GM10248 (cell line): ENCODE data around the gene THBS3.
"Not testable (repeated sequence)": the region's sequence is repeated elsewhere in the genome, so short reads cannot be mapped to it uniquely, and the experiment has no call there.

Experiments
- CTCF ChIA-PET: fragments of 300-600 bp; sonication (Branson Sonifier 250); formaldehyde crosslinking; extraction: SDS; loops from one replicate; lab custom pipeline; 2021; ENCODE audit warnings: antibody characterized with exemption; lab: Yijun Ruan, JAX
- POLR2A ChIA-PET: fragments of 350-650 bp; sonication (Branson Sonifier 250); formaldehyde crosslinking; extraction: SDS; loops from one replicate; lab custom pipeline; 2020; ENCODE audit warnings: antibody characterized with exemption; lab: Yijun Ruan, JAX
- DNase-seq: peaks from one replicate; pipeline ENCODE4 v3.0.0; 2012; ENCODE audit errors: extremely low spot score
- TF ChIP-seq, protein P1 (sequence below): IDR thresholded peaks from 2 replicates; pipeline ENCODE4 v1.5.1; 2012; ENCODE audit warnings: mild to moderate bottlenecking, low read depth; ENCODE audit errors: extremely low read depth, missing control alignments, control extremely low read depth

THBS3 gene

DNA sequence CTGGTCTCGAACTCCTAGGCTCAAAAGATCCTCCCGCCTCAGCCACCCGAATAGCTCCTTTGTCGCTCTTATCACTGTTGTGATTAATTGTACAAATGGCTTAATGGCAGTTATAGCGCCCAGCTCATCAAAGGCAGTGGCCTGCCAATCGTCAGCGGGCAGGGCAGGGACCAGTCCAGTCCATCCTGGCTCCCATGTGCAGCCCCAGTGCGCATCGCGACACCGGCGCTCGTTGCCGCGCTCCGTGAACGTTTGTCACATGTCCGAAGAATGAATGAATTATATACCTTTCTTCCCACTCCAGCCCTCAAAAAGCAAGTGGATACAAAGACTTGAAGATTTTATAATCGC is 19.2 kb upstream of the THBS3 start:
- POLR2A ChIA-PET = no interaction called here
- peak; percentile 45 for DNase-seq

DNA sequence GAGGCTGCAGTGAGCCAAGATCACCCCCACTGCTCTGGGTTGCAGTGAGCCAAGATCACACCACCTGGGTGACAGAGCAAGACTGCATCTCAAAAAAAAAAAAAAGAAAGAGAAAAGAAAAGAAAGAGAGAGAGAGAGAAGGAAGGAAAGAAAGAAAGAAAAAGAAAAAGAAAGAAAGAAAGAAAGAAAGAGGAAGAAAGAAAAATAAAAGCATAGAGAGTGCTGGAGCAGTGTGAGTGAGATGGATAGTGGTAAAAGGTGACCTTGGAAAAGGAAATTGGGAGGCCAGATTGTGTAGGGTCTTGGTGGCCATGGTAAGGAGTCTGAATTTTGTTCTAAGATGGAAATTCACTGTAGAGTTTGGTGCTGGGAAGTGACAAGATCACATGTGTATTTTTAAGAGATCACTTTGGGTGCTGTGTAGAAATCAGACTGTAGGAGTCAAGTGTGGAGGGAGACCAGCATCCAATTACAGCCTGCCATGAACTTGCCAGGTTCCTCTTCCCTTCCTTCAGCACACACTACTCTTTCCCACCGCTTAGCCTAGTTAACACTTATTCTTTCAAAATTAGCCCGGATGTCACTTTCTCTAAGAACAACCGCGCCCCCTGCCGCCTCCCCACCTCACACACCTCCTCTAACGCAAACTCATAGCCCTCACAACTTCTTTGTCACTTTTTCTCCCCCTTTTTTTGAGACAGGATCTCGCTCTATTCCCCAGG is 18.7 kb upstream of the THBS3 start:
- ChIA-PET POLR2A (no interaction called here), CTCF (interaction anchor here (0.8 to 6.9 kb wide), 10 partner anchors 10 to 53 kb away, joined by 3 to 88 read pairs (median 6); partner anchors contain the start of genes CLK2, KRTCAP2, MTX1 and THBS3)
- DNase-seq = peak; percentile 76
- TF ChIP-seq, protein P1, sequence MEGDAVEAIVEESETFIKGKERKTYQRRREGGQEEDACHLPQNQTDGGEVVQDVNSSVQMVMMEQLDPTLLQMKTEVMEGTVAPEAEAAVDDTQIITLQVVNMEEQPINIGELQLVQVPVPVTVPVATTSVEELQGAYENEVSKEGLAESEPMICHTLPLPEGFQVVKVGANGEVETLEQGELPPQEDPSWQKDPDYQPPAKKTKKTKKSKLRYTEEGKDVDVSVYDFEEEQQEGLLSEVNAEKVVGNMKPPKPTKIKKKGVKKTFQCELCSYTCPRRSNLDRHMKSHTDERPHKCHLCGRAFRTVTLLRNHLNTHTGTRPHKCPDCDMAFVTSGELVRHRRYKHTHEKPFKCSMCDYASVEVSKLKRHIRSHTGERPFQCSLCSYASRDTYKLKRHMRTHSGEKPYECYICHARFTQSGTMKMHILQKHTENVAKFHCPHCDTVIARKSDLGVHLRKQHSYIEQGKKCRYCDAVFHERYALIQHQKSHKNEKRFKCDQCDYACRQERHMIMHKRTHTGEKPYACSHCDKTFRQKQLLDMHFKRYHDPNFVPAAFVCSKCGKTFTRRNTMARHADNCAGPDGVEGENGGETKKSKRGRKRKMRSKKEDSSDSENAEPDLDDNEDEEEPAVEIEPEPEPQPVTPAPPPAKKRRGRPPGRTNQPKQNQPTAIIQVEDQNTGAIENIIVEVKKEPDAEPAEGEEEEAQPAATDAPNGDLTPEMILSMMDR = peak; percentile 79

More for the DNA sequence above, 19.2 kb upstream of the THBS3 start:
- TF ChIP-seq, protein P1 = no peak
- CTCF ChIA-PET = interaction anchor here (1.0 to 6.9 kb wide), 8 partner anchors 11 to 54 kb away, joined by 3 to 88 read pairs (median 9); partner anchors contain the start of genes CLK2, KRTCAP2, MTX1 and THBS3

DNA sequence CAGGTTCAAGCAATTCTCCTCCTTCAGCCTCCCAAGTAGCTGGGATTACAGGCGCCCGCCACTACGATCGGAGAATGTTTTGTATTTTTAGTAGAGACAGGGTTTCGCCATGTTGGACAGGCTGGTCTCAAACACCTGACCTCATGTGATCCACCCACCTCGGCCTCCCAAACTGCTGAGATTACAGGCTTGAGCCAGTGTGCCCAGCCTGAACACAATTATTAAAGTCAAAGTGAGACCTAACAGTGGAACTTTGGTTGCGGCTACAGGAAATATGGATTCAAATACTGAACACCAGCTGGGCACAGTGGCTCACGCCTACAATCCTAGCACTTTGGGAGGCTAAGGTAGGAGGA is 17.7 kb upstream of the THBS3 start:
- CTCF ChIA-PET = interaction anchor here (0.8 to 6.9 kb wide), 9 partner anchors 10 to 50 kb away, joined by 3 to 88 read pairs (median 4); partner anchors contain the start of genes MTX1 and THBS3
- POLR2A ChIA-PET, DNase-seq: not testable (repeated sequence)

DNA sequence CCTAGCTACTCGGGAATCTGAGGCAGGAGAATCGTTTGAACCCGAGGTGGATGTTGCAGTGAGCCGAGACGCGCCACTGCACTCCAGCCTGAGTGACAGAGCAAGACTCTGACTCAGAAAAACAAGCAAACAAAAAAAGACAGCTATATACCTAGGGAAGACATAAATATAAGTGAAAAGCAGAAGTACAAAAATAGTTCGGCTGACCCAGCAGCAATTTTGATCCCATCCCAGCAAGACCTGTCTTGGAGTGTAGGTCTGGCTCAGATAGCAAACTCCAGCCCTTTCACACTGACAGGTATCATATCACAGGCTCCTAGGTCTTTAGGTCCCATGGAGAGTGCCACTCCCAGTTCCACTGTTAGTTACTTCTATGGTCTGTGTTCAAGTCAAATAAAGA is 15.3 kb upstream of the THBS3 start:
- TF ChIP-seq, protein P1 = no peak
- CTCF ChIA-PET = interaction anchor here (0.7 to 6.9 kb wide), 6 partner anchors 9 to 50 kb away, joined by 3 to 88 read pairs (median 6); partner anchors contain the start of genes KRTCAP2, MTX1, THBS3 and TRIM46
- POLR2A ChIA-PET = no interaction called here
- DNase-seq = peak; percentile 15

DNA sequence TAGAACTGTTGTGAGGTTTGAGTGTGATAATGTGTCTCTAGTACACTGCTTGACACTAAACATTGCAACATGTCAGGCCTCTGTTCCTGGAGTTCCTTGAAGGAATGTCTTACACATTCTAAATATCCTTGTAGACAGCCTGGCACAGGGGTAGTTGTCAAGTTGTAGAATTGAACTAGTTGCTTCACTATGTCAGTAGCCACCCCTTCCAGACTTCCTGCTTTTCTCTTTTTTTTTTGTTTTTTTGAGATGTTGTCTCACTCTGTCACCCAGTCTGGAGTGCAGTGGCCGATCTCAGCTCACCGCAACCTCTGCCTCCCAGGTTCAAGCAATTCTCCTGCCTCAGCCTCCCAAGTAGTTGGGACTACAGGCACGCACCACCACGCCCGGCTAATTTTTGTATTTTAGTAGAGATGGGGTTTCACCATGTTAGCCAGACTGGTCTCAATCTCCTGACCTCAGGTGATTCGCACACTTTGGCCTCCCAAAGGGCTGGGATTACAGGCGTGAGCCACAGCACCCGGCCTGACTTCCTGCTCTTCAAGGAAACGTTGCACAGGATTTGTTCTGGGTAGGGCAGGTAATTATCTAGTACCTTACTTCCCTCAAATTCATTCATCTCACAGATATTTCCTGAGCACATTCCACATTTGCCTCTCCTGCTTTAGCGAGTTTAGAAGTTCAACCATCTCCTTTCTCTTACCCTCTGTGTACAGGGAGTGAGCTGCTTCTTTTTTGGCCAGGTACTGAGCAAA is 12.7 kb upstream of the THBS3 start:
- DNase-seq, POLR2A ChIA-PET: not testable (repeated sequence)
- CTCF ChIA-PET = interaction anchor here (1.4 kb wide), 1 partner anchor 31 kb away, joined by 3 read pairs; no protein-coding TSS in a partner anchor

DNA sequence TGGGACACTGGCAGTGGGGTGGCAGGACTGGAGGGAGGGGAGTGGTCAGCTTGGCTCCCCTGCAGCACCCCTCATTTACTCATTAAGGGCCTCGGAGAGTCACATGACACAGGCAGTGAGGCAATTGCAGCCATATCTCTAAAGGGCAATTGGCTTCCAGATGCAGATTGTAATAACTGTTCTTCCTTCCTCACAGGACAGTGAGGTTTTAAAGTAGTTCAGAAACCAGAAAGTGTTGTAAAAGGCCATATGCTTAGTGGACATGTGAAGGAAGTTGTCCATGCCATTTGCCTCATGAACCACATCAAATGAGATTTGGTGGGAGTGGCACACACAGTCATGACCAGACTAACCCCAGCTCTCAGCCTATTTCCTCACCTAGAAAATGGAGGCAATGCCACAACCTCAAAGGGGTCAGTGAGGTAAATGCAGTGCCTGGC is 11.9 kb upstream of the THBS3 start:
- CTCF ChIA-PET = interaction anchor here (0.9 to 2.1 kb wide), 2 partner anchors 13 to 31 kb away, joined by 3 to 8 read pairs; no protein-coding TSS in a partner anchor
- POLR2A ChIA-PET = no interaction called here
- TF ChIP-seq, protein P1 = no peak
- DNase-seq = peak; percentile 37

DNA sequence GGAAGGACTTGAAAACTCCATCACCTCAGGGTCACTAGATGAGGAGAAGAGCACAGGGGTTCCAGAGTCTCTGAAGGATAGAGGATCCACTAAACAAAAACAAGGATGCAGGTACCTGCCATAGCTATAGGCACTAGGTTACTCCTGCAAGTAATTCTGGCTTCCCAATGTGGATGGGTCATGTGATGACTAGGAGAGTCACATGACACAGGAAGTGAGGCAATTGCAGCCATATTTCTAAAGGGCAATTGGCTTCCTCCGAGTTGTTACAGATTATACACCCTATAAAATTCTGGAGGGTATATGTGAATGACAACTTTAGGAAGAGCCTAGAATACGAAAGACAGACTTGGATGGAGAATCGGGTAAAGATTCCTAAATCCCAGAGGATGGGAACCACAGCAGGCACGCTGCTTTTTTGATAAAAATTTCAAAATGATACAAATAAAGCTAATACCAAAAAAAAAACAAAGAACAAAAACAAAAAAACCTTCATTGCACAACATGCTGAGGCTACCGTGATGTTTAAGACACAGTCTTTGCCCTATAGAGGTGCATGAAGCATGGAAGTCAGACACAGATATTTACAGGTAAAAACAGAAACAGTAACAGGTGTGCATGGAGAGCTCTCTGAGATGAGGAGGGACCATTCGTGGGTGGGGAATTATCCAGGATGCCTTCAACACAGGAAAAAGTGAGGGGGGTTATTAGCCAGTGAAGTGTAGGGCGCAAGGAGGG is 11.3 kb upstream of the THBS3 start:
- ChIA-PET CTCF (interaction anchor here (0.6 to 2.1 kb wide), 3 partner anchors 12 to 379 kb away, joined by 3 to 8 read pairs (median 3); no protein-coding TSS in a partner anchor), POLR2A (no interaction called here)
- DNase-seq = peak; percentile 24
- TF ChIP-seq, protein P1 = no peak

DNA sequence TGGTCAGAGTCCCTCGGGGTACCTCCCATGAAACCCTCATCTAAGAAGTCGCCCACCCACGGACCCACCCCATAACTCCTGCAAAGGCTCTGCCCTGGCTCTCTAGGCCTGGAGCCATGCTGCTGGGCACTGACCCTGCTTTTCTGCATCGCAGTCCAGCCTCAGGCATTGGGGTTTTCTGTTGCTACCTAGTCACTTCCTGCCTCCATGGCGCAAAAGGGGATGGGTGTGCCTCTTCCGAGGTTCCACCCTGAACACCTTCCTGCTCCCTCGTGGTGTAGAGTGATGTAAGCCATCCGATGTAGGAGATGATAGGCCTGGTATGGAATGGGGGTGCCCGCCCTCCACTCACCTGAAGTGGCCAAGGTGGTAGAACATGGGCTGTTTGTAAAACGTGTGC is 7.0 kb upstream of the THBS3 start:
- POLR2A ChIA-PET, CTCF ChIA-PET, DNase-seq: not testable (repeated sequence)

DNA sequence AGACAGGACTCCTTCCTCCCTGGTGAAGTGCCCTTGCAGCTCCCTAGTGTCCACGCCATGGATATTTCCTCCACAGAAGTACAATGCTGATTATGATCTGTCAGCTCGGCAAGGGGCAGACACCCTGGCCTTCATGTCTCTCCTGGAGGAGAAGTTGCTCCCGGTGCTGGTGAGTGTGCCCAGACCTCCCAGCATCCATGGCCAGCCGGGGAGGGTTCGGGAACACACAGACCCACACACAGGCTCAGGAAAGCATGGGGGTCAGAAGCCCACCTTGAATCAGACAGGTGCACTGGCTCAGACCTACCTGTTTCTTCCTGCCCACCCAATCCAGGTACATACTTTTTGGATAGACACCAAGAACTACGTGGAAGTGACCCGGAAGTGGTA is 4.3 kb upstream of the THBS3 start:
- DNase-seq, POLR2A ChIA-PET: not testable (repeated sequence)
- CTCF ChIA-PET = interaction anchor here (1.2 kb wide), 1 partner anchor 120 kb away, joined by 3 read pairs; no protein-coding TSS in a partner anchor

DNA sequence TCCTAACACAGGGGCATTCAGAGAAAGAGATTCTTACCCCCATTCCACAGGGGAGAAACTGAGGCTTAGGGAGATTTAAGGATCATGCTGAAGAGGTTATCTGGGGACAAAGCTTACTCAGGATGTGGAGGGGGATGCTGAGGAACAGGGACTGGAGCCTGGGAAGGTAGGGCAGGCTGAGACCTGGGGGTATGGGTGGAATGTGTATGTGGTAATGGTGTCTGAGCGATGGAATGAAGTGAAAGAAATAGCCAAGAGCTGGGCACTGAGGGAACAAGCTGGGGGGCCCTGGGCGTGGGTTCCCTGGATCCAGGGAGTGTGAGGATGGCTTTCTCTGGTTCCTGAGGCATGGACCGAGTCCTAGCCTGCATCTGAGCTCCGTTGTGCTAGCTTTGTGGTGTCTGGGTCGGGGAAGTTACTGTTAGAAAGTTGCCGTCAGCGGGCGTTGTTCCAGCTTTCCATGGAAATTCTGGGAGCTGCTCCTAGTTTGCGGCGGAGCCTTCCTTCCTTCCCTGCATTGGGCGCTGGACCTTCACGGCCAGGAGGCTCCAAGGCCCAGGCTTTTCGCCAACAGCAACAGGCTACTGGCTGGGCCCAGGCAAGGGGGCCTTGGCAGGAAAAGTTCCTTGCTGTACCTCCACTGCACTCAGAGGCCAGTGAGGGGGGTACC is 3.8 kb upstream of the THBS3 start:
- not testable (repeated sequence) for DNase-seq
- ChIA-PET CTCF (interaction anchor here (1.2 kb wide), 1 partner anchor 120 kb away, joined by 3 read pairs; no protein-coding TSS in a partner anchor), POLR2A (interaction anchor here (0.6 kb wide), 1 partner anchor 72 kb away, joined by 4 read pairs; no protein-coding TSS in a partner anchor)
